SK-N-DZ (cell line): ENCODE data around the gene CA5A.
A peak's percentile ranks its signal among the peaks of the same experiment; 100 is the strongest.

ENCODE experiments used
- DNase-seq: peaks from one replicate; pipeline ENCODE4 v3.0.0-alpha.2; 2015; ENCODE audit warnings: low spot score

CA5A gene

GRCh38 chr16:87963400-87963799 lies 27.1 kb upstream of the CA5A start:
- DNase-seq = no peak

- DNase-seq = no peak
Observed at GRCh38 chr16:87961623-87962022, 25.3 kb upstream of the CA5A start.

- no peak for DNase-seq
Observed at GRCh38 chr16:87960852-87961251, 24.5 kb upstream of the CA5A start.

GRCh38 chr16:87960296-87960695 lies 24.0 kb upstream of the CA5A start:
- DNase-seq = no peak

GRCh38 chr16:87959391-87959990 lies 23.2 kb upstream of the CA5A start:
- DNase-seq = no peak

GRCh38 chr16:87958632-87959031 lies 22.3 kb upstream of the CA5A start:
- no peak for DNase-seq

- no peak for DNase-seq
Observed at GRCh38 chr16:87957296-87958094, 21.2 kb upstream of the CA5A start.

- DNase-seq = peak; percentile 76
Observed at GRCh38 chr16:87956365-87957231, 20.3 kb upstream of the CA5A start.

GRCh38 chr16:87956098-87956364 lies 19.7 kb upstream of the CA5A start:
- DNase-seq = no peak

GRCh38 chr16:87955302-87956097 lies 19.2 kb upstream of the CA5A start:
- DNase-seq = no peak

- no peak for DNase-seq
Observed at GRCh38 chr16:87954826-87955225, 18.5 kb upstream of the CA5A start.

GRCh38 chr16:87954361-87954760 lies 18.0 kb upstream of the CA5A start:
- no peak for DNase-seq

GRCh38 chr16:87953308-87954215 lies 17.2 kb upstream of the CA5A start:
- DNase-seq = no peak

- DNase-seq = no peak
Observed at GRCh38 chr16:87952751-87953150, 16.4 kb upstream of the CA5A start.

GRCh38 chr16:87951552-87952538 lies 15.5 kb upstream of the CA5A start:
- no peak for DNase-seq

- DNase-seq = peak; percentile 100
Observed at GRCh38 chr16:87950765-87951551, 14.6 kb upstream of the CA5A start, which contains the start of gene BANP. Gene BANP (plus strand): TSS chr16:87951434. CDS start chr16:87975116, 23,682 bp downstream.

- no peak for DNase-seq
Observed at GRCh38 chr16:87949071-87949744, 12.9 kb upstream of the CA5A start.

GRCh38 chr16:87948735-87949070 lies 12.4 kb upstream of the CA5A start:
- DNase-seq = no peak
